ENCODE data around the gene PLEKHH2.

The PLEKHH2 gene

GRCh38 chr2:43766006-43766405 is 128.9 kb downstream of the PLEKHH2 start:
- Histone ChIP-seq H2AFZ (ENCODE audit: insufficient read depth, low read length, poor library complexity) (no peak overlapping the region), H2AK5ac (ENCODE audit: low read length) (no peak overlapping the region), H4K12ac (ENCODE audit: low read depth, low read length) (no peak overlapping the region), H2BK5ac (ENCODE audit: low read depth, low read length, poor library complexity) (no peak overlapping the region), H3K23ac (ENCODE audit: low read length) (no peak overlapping the region), H4K8ac (ENCODE audit: low read depth, low read length) (no peak overlapping the region), H3K4ac (ENCODE audit: low read depth, low read length) (no peak overlapping the region), H3K27ac (ENCODE audit: low read depth, low read length) (no peak overlapping the region), H3K9me3 (ENCODE audit: insufficient read depth, low read depth, low read length) (peaks cover 2% of the 10 kb centered on the region), H3K79me2 (ENCODE audit: control insufficient read depth, insufficient read depth, low read length, poor library complexity) (no peaks in the 10 kb centered on the region), H3K18ac (ENCODE audit: low read length) (no peak overlapping the region), H3K4me2 (ENCODE audit: low read length) (no peak overlapping the region), H3K4me1 (ENCODE audit: control insufficient read depth in 1 of 2, insufficient read depth in 2 of 2, low read length in 2 of 2) (no peaks in the 10 kb centered on the region), H3K27me3 (ENCODE audit: insufficient read depth, low read length) (no peaks in the 10 kb centered on the region), H3K79me1 (ENCODE audit: low read length) (no peaks in the 10 kb centered on the region), H3K36me3 (ENCODE audit: control insufficient read depth in 1 of 2, insufficient read depth in 2 of 2, low read length in 2 of 2) (no peaks in the 10 kb centered on the region), H4K91ac (ENCODE audit: low read depth, low read length) (no peak overlapping the region), H3K4me3 (ENCODE audit: low read depth, low read length) (no peak overlapping the region), H3K9ac (ENCODE audit: low read length) (no peak overlapping the region), H2BK120ac (ENCODE audit: insufficient read depth, low read length, poor library complexity) (no peak overlapping the region), H3K14ac (ENCODE audit: low read length) (no peak overlapping the region), H2BK12ac (ENCODE audit: low read length) (no peak overlapping the region)
- no peak for DNase-seq
- no CpG with 5 or more reads among the region's 4 CpGs for WGBS (ENCODE audit: extremely low coverage, insufficient coverage, insufficient read length)

- Histone ChIP-seq H2BK120ac (ENCODE audit: insufficient read depth, low read length, poor library complexity) (no peak within 1 kb of the TSS), H3K79me1 (ENCODE audit: low read length) (peaks cover 2% of the 10 kb centered on the region), H2BK12ac (ENCODE audit: low read length) (no peak within 1 kb of the TSS), H3K9me3 (ENCODE audit: insufficient read depth, low read depth, low read length) (no peaks in the 10 kb centered on the region), H3K36me3 (ENCODE audit: control insufficient read depth in 1 of 2, insufficient read depth in 2 of 2, low read length in 2 of 2) (peaks cover 1 to 3% of the 10 kb centered on the region in 2 experiments), H2AK5ac (ENCODE audit: low read length) (no peak within 1 kb of the TSS), H3K23ac (ENCODE audit: low read length) (no peak within 1 kb of the TSS), H2AFZ (ENCODE audit: insufficient read depth, low read length, poor library complexity) (peak within 1 kb of the TSS; percentile 65), H3K4me3 (ENCODE audit: low read depth, low read length) (peak within 1 kb of the TSS; percentile 73), H3K18ac (ENCODE audit: low read length) (no peak within 1 kb of the TSS), H3K27me3 (ENCODE audit: insufficient read depth, low read length) (no peaks in the 10 kb centered on the region), H4K12ac (ENCODE audit: low read depth, low read length) (peak within 1 kb of the TSS; percentile 2), H4K8ac (ENCODE audit: low read depth, low read length) (peak within 1 kb of the TSS; percentile 79), H4K91ac (ENCODE audit: low read depth, low read length) (no peak within 1 kb of the TSS), H3K4me2 (ENCODE audit: low read length) (peak within 1 kb of the TSS; percentile 62), H3K4ac (ENCODE audit: low read depth, low read length) (no peak within 1 kb of the TSS), H3K9ac (ENCODE audit: low read length) (peak within 1 kb of the TSS; percentile 44), H3K79me2 (ENCODE audit: control insufficient read depth, insufficient read depth, low read length, poor library complexity) (no peaks in the 10 kb centered on the region), H2BK5ac (ENCODE audit: low read depth, low read length, poor library complexity) (no peak within 1 kb of the TSS), H3K14ac (ENCODE audit: low read length) (no peak within 1 kb of the TSS), H3K27ac (ENCODE audit: low read depth, low read length) (peak within 1 kb of the TSS; percentile 57), H3K4me1 (ENCODE audit: control insufficient read depth in 1 of 2, insufficient read depth in 2 of 2, low read length in 2 of 2) (peaks cover 0 to 2% of the 10 kb centered on the region in 2 experiments)
- whole genome bisulfite sequencing (ENCODE audit: extremely low coverage, insufficient coverage, insufficient read length), result no CpG with 5 or more reads among the region's 31 CpGs
- peak; percentile 96 to 97 for DNase-seq
These were observed 137.0 kb downstream of the PLEKHH2 start, which contains the start of gene DYNC2LI1 for GRCh38 chr2:43773876-43774613. TSS of gene DYNC2LI1 (plus strand) at chr2:43774039. CDS start at chr2:43774139, 100 bp downstream.

- no CpG with 5 or more reads among the region's 7 CpGs for WGBS (ENCODE audit: extremely low coverage, insufficient coverage, insufficient read length)
- Histone ChIP-seq H3K79me2 (ENCODE audit: control insufficient read depth, insufficient read depth, low read length, poor library complexity) (no peaks in the 10 kb centered on the region), H3K27ac (ENCODE audit: low read depth, low read length) (no peak overlapping the region), H3K9ac (ENCODE audit: low read length) (no peak overlapping the region), H3K4me3 (ENCODE audit: low read depth, low read length) (no peak overlapping the region), H3K4me1 (ENCODE audit: control insufficient read depth in 1 of 2, insufficient read depth in 2 of 2, low read length in 2 of 2) (peaks cover 0 to 2% of the 10 kb centered on the region in 2 experiments), H4K12ac (ENCODE audit: low read depth, low read length) (no peak overlapping the region), H3K23ac (ENCODE audit: low read length) (no peak overlapping the region), H3K27me3 (ENCODE audit: insufficient read depth, low read length) (no peaks in the 10 kb centered on the region), H2BK5ac (ENCODE audit: low read depth, low read length, poor library complexity) (no peak overlapping the region), H4K91ac (ENCODE audit: low read depth, low read length) (no peak overlapping the region), H3K14ac (ENCODE audit: low read length) (no peak overlapping the region), H3K18ac (ENCODE audit: low read length) (no peak overlapping the region), H2AK5ac (ENCODE audit: low read length) (no peak overlapping the region), H3K79me1 (ENCODE audit: low read length) (peaks cover 2% of the 10 kb centered on the region), H3K9me3 (ENCODE audit: insufficient read depth, low read depth, low read length) (no peaks in the 10 kb centered on the region), H3K4me2 (ENCODE audit: low read length) (peak overlapping the region; percentile 62), H2AFZ (ENCODE audit: insufficient read depth, low read length, poor library complexity) (no peak overlapping the region), H2BK12ac (ENCODE audit: low read length) (no peak overlapping the region), H3K4ac (ENCODE audit: low read depth, low read length) (no peak overlapping the region), H3K36me3 (ENCODE audit: control insufficient read depth in 1 of 2, insufficient read depth in 2 of 2, low read length in 2 of 2) (peaks cover 1 to 3% of the 10 kb centered on the region in 2 experiments), H4K8ac (ENCODE audit: low read depth, low read length) (no peak overlapping the region), H2BK120ac (ENCODE audit: insufficient read depth, low read length, poor library complexity) (no peak overlapping the region)
- DNase-seq, result peak in 1 of 2 donors; percentile 4
These were observed 137.6 kb downstream of the PLEKHH2 start for GRCh38 chr2:43774617-43775016.

GRCh38 chr2:43776324-43776723 is 139.3 kb downstream of the PLEKHH2 start:
- H3K4me2 ChIP-seq (ENCODE audit: low read length), result no peak overlapping the region
- H3K9ac ChIP-seq (ENCODE audit: low read length), result no peak overlapping the region
- H4K91ac ChIP-seq (ENCODE audit: low read depth, low read length), result no peak overlapping the region
- DNase-seq, result no peak
- H2BK12ac ChIP-seq (ENCODE audit: low read length), result no peak overlapping the region
- H3K4ac ChIP-seq (ENCODE audit: low read depth, low read length), result no peak overlapping the region
- H2BK5ac ChIP-seq (ENCODE audit: low read depth, low read length, poor library complexity), result no peak overlapping the region
- H4K8ac ChIP-seq (ENCODE audit: low read depth, low read length), result no peak overlapping the region
- peaks cover 2% of the 10 kb centered on the region for H3K79me1 ChIP-seq (ENCODE audit: low read length)
- H3K9me3 ChIP-seq (ENCODE audit: insufficient read depth, low read depth, low read length), result no peaks in the 10 kb centered on the region
- no peak overlapping the region for H4K12ac ChIP-seq (ENCODE audit: low read depth, low read length)
- H3K4me1 ChIP-seq (ENCODE audit: control insufficient read depth in 1 of 2, insufficient read depth in 2 of 2, low read length in 2 of 2), result peaks cover 0 to 2% of the 10 kb centered on the region in 2 experiments
- no peaks in the 10 kb centered on the region for H3K79me2 ChIP-seq (ENCODE audit: control insufficient read depth, insufficient read depth, low read length, poor library complexity)
- no peak overlapping the region for H3K18ac ChIP-seq (ENCODE audit: low read length)
- H3K27me3 ChIP-seq (ENCODE audit: insufficient read depth, low read length), result no peaks in the 10 kb centered on the region
- H2BK120ac ChIP-seq (ENCODE audit: insufficient read depth, low read length, poor library complexity), result no peak overlapping the region
- no peak overlapping the region for H3K27ac ChIP-seq (ENCODE audit: low read depth, low read length)
- no peak overlapping the region for H2AK5ac ChIP-seq (ENCODE audit: low read length)
- H2AFZ ChIP-seq (ENCODE audit: insufficient read depth, low read length, poor library complexity), result no peak overlapping the region
- no peak overlapping the region for H3K4me3 ChIP-seq (ENCODE audit: low read depth, low read length)
- no CpG with 5 or more reads among the region's 1 CpG for WGBS (ENCODE audit: extremely low coverage, insufficient coverage, insufficient read length)
- H3K36me3 ChIP-seq (ENCODE audit: control insufficient read depth in 1 of 2, insufficient read depth in 2 of 2, low read length in 2 of 2), result peaks cover 1 to 3% of the 10 kb centered on the region in 2 experiments
- H3K14ac ChIP-seq (ENCODE audit: low read length), result no peak overlapping the region
- H3K23ac ChIP-seq (ENCODE audit: low read length), result no peak overlapping the region

Measured in trophoblast cell (in vitro differentiated cells and primary cell).